Measurements from ENCODE around the gene CIB2. TPM values are rescaled to one million over a fixed set of nuclear protein-coding genes. Genes with fewer than 3 reads are reported as not detected.

The CIB2 gene
- total and polyA plus RNA-seq, 2 experiments from 2014 or later = 59.5 to 64.4 TPM

DNA sequence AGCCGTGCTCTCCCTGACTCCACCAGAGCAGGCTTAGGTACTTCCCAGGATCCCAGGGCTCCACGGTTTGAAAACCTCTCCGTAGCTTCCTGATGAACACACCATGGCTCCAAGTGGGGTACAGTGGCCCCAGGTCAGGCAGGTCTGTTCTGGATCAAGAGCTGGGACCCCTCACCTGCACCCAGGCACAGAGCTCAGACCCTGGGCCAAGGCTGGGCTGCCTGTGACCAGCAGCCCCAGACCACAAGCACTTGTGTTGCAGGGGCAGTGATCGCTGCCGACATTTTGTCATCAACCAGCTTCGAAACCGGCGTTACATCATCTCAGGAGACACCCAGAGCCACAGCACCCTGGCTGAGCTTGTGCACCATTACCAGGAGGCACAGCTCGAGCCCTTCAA lies 33.6 kb downstream of the CIB2 start:
- H3K4me1 ChIP-seq (ENCODE audit: insufficient read depth) = no peaks in the 10 kb centered on the region
- no peaks in the 10 kb centered on the region for H4K20me1 ChIP-seq (replicated peaks; ENCODE audit: insufficient read depth)
- no peak overlapping the region for H2AFZ ChIP-seq
- no peaks in the 10 kb centered on the region for H3K27me3 ChIP-seq (ENCODE audit: insufficient read depth)
- H3K4me3 ChIP-seq = no peak overlapping the region
- H3K4me3 Mint-ChIP-seq = no peak overlapping the region
- no peaks in the 10 kb centered on the region for H3K9me2 ChIP-seq (ENCODE audit: insufficient read depth)
- H3K4me1 Mint-ChIP-seq = no peaks in the 10 kb centered on the region
- H3K27ac Mint-ChIP-seq = no peak overlapping the region
- no peak for DNase-seq (ENCODE audit: low spot score)
- H3F3A ChIP-seq (replicated peaks; ENCODE audit: low read depth) = no peaks in the 10 kb centered on the region
- no peaks in the 10 kb centered on the region for H3K9me3 Mint-ChIP-seq
- TF ChIP-seq JUNB (IDR thresholded peaks at IDR 0.05; ENCODE audit: unreplicated experiment) = no peak
- H3K27ac ChIP-seq (ENCODE audit: low read depth) = no peak overlapping the region
- H3K36me3 Mint-ChIP-seq (ENCODE audit: low read depth) = no peaks in the 10 kb centered on the region
- no peak for ATAC-seq
- no peaks in the 10 kb centered on the region for H3K36me3 ChIP-seq (ENCODE audit: insufficient read depth)
- no peak overlapping the region for H3K4me2 ChIP-seq
- no peaks in the 10 kb centered on the region for H3K79me2 ChIP-seq (replicated peaks; ENCODE audit: insufficient read depth)
- peaks cover 6% of the 10 kb centered on the region for H3K27me3 Mint-ChIP-seq (ENCODE audit: insufficient read depth, low read depth, poor library complexity)

DNA sequence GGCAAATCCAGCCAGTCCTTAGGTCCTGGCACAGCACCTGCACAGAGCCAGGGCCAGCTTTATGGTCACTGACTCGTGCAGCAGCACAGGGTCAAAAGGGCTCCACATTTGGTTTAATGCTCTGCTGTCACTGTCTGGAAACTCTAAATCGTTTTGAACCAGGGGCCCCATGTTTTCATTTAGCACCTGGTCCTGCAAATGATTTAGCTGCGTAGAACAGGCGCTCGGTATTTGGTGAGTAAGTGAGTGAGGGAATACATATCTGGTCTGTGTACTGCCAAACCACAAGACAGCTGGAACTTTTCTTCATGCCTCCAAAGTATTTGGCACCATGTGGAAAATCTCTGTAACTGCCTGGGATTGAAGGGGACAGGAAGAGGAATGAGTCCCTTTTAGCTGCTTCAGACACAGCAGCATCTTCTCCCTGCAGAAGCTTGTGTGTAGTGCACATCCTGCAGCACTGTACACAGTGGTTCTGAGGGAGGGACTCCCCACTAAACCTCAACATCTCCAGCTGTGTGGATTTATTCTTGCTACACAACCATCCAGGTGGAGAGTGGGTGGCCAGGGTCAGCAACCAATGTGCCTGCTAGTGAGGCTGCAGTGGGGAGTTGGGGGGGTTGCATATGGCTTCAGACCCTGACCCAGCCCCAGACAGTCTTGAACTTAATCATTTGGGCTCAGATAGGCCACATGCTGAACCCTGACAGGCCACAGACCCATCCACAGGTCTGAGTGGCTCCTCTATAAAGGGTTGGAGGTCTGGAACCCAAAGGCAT lies 37.8 kb downstream of the CIB2 start:
- no peak for ATAC-seq
- H3K79me2 ChIP-seq (replicated peaks; ENCODE audit: insufficient read depth) = no peaks in the 10 kb centered on the region
- Mint-ChIP-seq H3K4me3 (no peak overlapping the region), H3K9me3 (no peaks in the 10 kb centered on the region; the same call in 2 of the 3 replicates), H3K27me3 (ENCODE audit: insufficient read depth, low read depth, poor library complexity) (peaks cover 4% of the 10 kb centered on the region), H3K4me1 (peaks cover 4% of the 10 kb centered on the region; the same call in 2 of the 3 replicates), H3K36me3 (ENCODE audit: low read depth) (no peaks in the 10 kb centered on the region), H3K27ac (no peak overlapping the region)
- H3K4me3 ChIP-seq = no peak overlapping the region
- no peak for DNase-seq (ENCODE audit: low spot score)
- no peak overlapping the region for H3K4me2 ChIP-seq
- H3K27me3 ChIP-seq (ENCODE audit: insufficient read depth) = no peaks in the 10 kb centered on the region
- H3K36me3 ChIP-seq (ENCODE audit: insufficient read depth) = no peaks in the 10 kb centered on the region
- H3K4me1 ChIP-seq (ENCODE audit: insufficient read depth) = no peaks in the 10 kb centered on the region
- TF ChIP-seq, protein P1, sequence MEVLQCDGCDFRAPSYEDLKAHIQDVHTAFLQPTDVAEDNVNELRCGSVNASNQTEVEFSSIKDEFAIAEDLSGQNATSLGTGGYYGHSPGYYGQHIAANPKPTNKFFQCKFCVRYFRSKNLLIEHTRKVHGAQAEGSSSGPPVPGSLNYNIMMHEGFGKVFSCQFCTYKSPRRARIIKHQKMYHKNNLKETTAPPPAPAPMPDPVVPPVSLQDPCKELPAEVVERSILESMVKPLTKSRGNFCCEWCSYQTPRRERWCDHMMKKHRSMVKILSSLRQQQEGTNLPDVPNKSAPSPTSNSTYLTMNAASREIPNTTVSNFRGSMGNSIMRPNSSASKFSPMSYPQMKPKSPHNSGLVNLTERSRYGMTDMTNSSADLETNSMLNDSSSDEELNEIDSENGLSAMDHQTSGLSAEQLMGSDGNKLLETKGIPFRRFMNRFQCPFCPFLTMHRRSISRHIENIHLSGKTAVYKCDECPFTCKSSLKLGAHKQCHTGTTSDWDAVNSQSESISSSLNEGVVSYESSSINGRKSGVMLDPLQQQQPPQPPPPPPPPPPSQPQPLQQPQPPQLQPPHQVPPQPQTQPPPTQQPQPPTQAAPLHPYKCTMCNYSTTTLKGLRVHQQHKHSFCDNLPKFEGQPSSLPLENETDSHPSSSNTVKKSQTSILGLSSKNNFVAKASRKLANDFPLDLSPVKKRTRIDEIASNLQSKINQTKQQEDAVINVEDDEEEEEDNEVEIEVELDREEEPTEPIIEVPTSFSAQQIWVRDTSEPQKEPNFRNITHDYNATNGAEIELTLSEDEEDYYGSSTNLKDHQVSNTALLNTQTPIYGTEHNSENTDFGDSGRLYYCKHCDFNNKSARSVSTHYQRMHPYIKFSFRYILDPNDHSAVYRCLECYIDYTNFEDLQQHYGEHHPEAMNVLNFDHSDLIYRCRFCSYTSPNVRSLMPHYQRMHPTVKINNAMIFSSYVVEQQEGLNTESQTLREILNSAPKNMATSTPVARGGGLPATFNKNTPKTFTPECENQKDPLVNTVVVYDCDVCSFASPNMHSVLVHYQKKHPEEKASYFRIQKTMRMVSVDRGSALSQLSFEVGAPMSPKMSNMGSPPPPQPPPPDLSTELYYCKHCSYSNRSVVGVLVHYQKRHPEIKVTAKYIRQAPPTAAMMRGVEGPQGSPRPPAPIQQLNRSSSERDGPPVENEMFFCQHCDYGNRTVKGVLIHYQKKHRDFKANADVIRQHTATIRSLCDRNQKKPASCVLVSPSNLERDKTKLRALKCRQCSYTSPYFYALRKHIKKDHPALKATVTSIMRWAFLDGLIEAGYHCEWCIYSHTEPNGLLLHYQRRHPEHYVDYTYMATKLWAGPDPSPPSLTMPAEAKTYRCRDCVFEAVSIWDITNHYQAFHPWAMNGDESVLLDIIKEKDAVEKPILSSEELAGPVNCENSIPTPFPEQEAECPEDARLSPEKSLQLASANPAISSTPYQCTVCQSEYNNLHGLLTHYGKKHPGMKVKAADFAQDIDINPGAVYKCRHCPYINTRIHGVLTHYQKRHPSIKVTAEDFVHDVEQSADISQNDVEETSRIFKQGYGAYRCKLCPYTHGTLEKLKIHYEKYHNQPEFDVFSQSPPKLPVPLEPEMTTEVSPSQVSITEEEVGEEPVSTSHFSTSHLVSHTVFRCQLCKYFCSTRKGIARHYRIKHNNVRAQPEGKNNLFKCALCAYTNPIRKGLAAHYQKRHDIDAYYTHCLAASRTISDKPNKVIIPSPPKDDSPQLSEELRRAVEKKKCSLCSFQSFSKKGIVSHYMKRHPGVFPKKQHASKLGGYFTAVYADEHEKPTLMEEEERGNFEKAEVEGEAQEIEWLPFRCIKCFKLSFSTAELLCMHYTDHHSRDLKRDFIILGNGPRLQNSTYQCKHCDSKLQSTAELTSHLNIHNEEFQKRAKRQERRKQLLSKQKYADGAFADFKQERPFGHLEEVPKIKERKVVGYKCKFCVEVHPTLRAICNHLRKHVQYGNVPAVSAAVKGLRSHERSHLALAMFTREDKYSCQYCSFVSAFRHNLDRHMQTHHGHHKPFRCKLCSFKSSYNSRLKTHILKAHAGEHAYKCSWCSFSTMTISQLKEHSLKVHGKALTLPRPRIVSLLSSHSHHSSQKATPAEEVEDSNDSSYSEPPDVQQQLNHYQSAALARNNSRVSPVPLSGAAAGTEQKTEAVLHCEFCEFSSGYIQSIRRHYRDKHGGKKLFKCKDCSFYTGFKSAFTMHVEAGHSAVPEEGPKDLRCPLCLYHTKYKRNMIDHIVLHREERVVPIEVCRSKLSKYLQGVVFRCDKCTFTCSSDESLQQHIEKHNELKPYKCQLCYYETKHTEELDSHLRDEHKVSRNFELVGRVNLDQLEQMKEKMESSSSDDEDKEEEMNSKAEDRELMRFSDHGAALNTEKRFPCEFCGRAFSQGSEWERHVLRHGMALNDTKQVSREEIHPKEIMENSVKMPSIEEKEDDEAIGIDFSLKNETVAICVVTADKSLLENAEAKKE (CRISPR knock-in tag; IDR thresholded peaks at IDR 0.05) = no peak
- TF ChIP-seq, protein P2, sequence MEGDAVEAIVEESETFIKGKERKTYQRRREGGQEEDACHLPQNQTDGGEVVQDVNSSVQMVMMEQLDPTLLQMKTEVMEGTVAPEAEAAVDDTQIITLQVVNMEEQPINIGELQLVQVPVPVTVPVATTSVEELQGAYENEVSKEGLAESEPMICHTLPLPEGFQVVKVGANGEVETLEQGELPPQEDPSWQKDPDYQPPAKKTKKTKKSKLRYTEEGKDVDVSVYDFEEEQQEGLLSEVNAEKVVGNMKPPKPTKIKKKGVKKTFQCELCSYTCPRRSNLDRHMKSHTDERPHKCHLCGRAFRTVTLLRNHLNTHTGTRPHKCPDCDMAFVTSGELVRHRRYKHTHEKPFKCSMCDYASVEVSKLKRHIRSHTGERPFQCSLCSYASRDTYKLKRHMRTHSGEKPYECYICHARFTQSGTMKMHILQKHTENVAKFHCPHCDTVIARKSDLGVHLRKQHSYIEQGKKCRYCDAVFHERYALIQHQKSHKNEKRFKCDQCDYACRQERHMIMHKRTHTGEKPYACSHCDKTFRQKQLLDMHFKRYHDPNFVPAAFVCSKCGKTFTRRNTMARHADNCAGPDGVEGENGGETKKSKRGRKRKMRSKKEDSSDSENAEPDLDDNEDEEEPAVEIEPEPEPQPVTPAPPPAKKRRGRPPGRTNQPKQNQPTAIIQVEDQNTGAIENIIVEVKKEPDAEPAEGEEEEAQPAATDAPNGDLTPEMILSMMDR (conservative IDR thresholded peaks at IDR 0.05; ENCODE audit: low read depth in 2 of 2) = no peak
- TF ChIP-seq EZH2phosphoT487 (IDR thresholded peaks at IDR 0.05; ENCODE audit: unreplicated experiment) = no peak
- no peak for TF ChIP-seq JUNB (IDR thresholded peaks at IDR 0.05; ENCODE audit: unreplicated experiment)
- no peak for TF ChIP-seq CREB1 (CRISPR knock-in tag; IDR thresholded peaks at IDR 0.05; ENCODE audit: low read depth)
- TF ChIP-seq ZNF331 (CRISPR knock-in tag; IDR thresholded peaks at IDR 0.05; ENCODE audit: low read depth) = no peak
- TF ChIP-seq ZNF114 (CRISPR knock-in tag; IDR thresholded peaks at IDR 0.05) = no peak
- H4K20me1 ChIP-seq (replicated peaks; ENCODE audit: insufficient read depth) = no peaks in the 10 kb centered on the region
- H3K9me2 ChIP-seq (ENCODE audit: insufficient read depth) = no peaks in the 10 kb centered on the region
- no peaks in the 10 kb centered on the region for H3F3A ChIP-seq (replicated peaks; ENCODE audit: low read depth)
- no peak overlapping the region for H2AFZ ChIP-seq
- H3K27ac ChIP-seq (ENCODE audit: low read depth) = no peak overlapping the region

All from GM23338 (cell line).